ENCODE results near the gene LRP8.

The LRP8 gene

GRCh38 chr1:53314606-53315005, 13.3 kb downstream of the LRP8 start:
- H3K4me3 ChIP-seq (ENCODE audit: low read length, poor library complexity, severe bottlenecking) = no peak overlapping the region
- H3K79me2 ChIP-seq (ENCODE audit: insufficient read depth, low read length) = peaks cover 73% of the 10 kb centered on the region; the same call in 1 of the 2 replicates
- peaks cover 7% of the 10 kb centered on the region for H4K20me1 ChIP-seq (ENCODE audit: insufficient read depth, low read length, poor library complexity, severe bottlenecking)
- H3K27me3 ChIP-seq (ENCODE audit: insufficient read depth, low read length, poor library complexity, severe bottlenecking) = no peaks in the 10 kb centered on the region
- H3K9me2 ChIP-seq (replicated peaks; ENCODE audit: low read depth, low read length) = no peaks in the 10 kb centered on the region
- TF ChIP-seq CTCF (conservative IDR thresholded peaks at IDR 0.05; ENCODE audit: low read length) = no peak
- peaks cover 33% of the 10 kb centered on the region; the same call in 1 of the 2 replicates for H3K36me3 ChIP-seq (ENCODE audit: insufficient read depth, low read length)
- H3K4me2 ChIP-seq (ENCODE audit: low read depth, low read length, poor library complexity, severe bottlenecking) = no peak overlapping the region
- no peak overlapping the region for H3K9ac ChIP-seq (ENCODE audit: low read depth, low read length, poor library complexity, severe bottlenecking)
- no peak overlapping the region for H2AFZ ChIP-seq (ENCODE audit: low read length)
- H3K4me1 ChIP-seq (ENCODE audit: insufficient read depth, low read length, poor library complexity, severe bottlenecking) = peaks cover 26% of the 10 kb centered on the region
- H3K9me3 ChIP-seq (ENCODE audit: insufficient read depth, low read depth, low read length) = no peaks in the 10 kb centered on the region
- no peaks in the 10 kb centered on the region for H3F3A ChIP-seq (ENCODE audit: low read depth)

- Histone ChIP-seq H3K36me3 (ENCODE audit: insufficient read depth, low read length) (peaks cover 33% of the 10 kb centered on the region; the same call in 1 of the 2 replicates), H3F3A (ENCODE audit: low read depth) (no peaks in the 10 kb centered on the region), H3K4me1 (ENCODE audit: insufficient read depth, low read length, poor library complexity, severe bottlenecking) (peaks cover 26% of the 10 kb centered on the region), H3K9me2 (replicated peaks; ENCODE audit: low read depth, low read length) (no peaks in the 10 kb centered on the region), H3K27me3 (ENCODE audit: insufficient read depth, low read length, poor library complexity, severe bottlenecking) (no peaks in the 10 kb centered on the region), H2AFZ (ENCODE audit: low read length) (no peak overlapping the region), H3K79me2 (ENCODE audit: insufficient read depth, low read length) (peaks cover 69% of the 10 kb centered on the region; the same call in 1 of the 2 replicates), H3K9me3 (ENCODE audit: insufficient read depth, low read depth, low read length) (no peaks in the 10 kb centered on the region), H3K4me3 (ENCODE audit: low read length, poor library complexity, severe bottlenecking) (no peak overlapping the region), H3K9ac (ENCODE audit: low read depth, low read length, poor library complexity, severe bottlenecking) (no peak overlapping the region), H3K4me2 (ENCODE audit: low read depth, low read length, poor library complexity, severe bottlenecking) (no peak overlapping the region), H4K20me1 (ENCODE audit: insufficient read depth, low read length, poor library complexity, severe bottlenecking) (peaks cover 7% of the 10 kb centered on the region)
- no peak for TF ChIP-seq CTCF (conservative IDR thresholded peaks at IDR 0.05; ENCODE audit: low read length)
- no peak for TF ChIP-seq EZH2phosphoT487 (IDR thresholded peaks at IDR 0.05; ENCODE audit: borderline replicate concordance)
Observed at GRCh38 chr1:53314096-53314495, 13.8 kb downstream of the LRP8 start.

- no peak overlapping the region for H3K4me3 ChIP-seq (ENCODE audit: low read length, poor library complexity, severe bottlenecking)
- H3K9ac ChIP-seq (ENCODE audit: low read depth, low read length, poor library complexity, severe bottlenecking) = no peak overlapping the region
- peaks cover 35% of the 10 kb centered on the region; the same call in 1 of the 2 replicates for H3K36me3 ChIP-seq (ENCODE audit: insufficient read depth, low read length)
- H3K4me1 ChIP-seq (ENCODE audit: insufficient read depth, low read length, poor library complexity, severe bottlenecking) = peaks cover 26% of the 10 kb centered on the region
- no peaks in the 10 kb centered on the region for H3K27me3 ChIP-seq (ENCODE audit: insufficient read depth, low read length, poor library complexity, severe bottlenecking)
- H2AFZ ChIP-seq (ENCODE audit: low read length) = no peak overlapping the region
- H4K20me1 ChIP-seq (ENCODE audit: insufficient read depth, low read length, poor library complexity, severe bottlenecking) = peaks cover 7% of the 10 kb centered on the region
- no peaks in the 10 kb centered on the region for H3K9me2 ChIP-seq (replicated peaks; ENCODE audit: low read depth, low read length)
- no peak overlapping the region for H3K4me2 ChIP-seq (ENCODE audit: low read depth, low read length, poor library complexity, severe bottlenecking)
- peaks cover 64% of the 10 kb centered on the region; the same call in 1 of the 2 replicates for H3K79me2 ChIP-seq (ENCODE audit: insufficient read depth, low read length)
- no peaks in the 10 kb centered on the region for H3F3A ChIP-seq (ENCODE audit: low read depth)
- no peaks in the 10 kb centered on the region for H3K9me3 ChIP-seq (ENCODE audit: insufficient read depth, low read depth, low read length)
- TF ChIP-seq EZH2phosphoT487 (IDR thresholded peaks at IDR 0.05; ENCODE audit: borderline replicate concordance) (no peak), CTCF (conservative IDR thresholded peaks at IDR 0.05; ENCODE audit: low read length) (no peak)
Observed at GRCh38 chr1:53313556-53313955, 14.3 kb downstream of the LRP8 start.
